NOMO-1 treated with dmso at 0.1 percent for 144 hours (cell line): ENCODE data around the gene CPE.

Experiments used
- DNase-seq: peaks from one replicate; lab custom pipeline; 2025; ENCODE audit not compliant: unreplicated experiment; lab: John Stamatoyannopoulos, UW

Gene CPE

DNA sequence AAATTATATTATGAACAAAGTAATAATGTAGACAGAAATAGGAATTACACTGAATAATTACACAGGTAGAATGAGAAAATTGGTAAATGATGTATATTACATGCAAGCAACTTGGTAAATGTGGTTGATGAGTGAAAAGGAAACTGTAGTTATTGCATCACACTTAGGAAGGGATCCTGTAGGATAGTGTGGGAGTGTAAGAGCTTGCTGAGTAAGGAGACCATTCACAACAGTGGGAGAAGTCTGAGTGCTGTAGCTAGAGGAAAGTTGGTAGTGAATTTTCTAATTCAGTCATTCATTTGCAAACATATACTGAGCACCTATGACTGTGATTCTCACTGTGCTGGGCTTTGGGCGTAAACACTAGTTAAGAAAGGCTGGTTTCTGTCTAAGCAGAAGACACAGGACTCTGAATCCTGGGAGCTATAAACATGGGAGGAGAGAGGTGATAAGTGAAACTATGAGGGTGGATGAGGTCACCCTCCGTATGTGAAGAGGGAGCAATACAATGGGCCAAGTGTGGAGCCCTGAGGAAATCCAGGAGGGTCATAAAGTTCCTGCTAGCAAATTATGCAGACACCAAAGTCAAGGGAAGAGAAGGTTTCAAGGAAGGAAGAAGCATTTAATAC, 14.2 kb upstream of the CPE start:
- DNase-seq, result no peak

DNA sequence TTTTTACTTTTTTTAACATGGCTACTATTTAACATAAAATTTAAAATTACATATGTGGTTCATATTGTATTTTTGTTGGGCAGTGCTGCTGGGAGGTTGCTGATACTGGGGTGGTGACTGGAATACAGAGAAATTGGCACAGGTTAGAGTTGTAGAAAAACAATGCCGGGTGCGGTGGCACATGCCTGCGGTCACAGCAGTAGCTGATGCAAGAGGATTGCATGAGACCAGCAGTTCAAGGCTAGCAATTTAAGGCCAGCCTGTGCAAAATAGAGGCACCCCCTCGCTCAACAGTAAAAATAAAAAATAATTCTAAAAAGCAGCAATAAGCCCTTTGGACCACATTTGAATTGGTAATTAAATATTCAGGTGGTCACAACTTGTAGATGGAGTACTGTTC, 11.8 kb upstream of the CPE start:
- DNase-seq, result no peak

DNA sequence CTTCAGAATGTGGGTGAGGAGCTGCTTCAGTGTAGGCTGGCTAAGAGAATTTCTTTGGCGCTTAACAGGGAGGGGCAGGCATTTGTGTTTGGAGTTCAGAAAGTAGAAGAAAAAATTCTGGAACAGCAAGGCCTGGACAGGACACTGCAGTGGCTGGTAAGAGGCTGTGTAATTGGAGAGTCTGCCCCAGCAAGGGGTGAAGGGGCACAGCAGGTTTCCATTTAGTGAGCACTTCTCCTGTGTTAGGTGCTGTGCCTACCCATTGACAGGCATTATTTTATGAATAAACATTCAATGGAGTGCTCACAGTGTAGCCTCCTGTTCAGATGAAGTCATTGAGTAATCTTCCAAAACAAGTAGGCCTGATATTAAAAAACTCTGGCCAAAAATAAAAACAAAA, 10.7 kb upstream of the CPE start:
- no peak for DNase-seq

DNA sequence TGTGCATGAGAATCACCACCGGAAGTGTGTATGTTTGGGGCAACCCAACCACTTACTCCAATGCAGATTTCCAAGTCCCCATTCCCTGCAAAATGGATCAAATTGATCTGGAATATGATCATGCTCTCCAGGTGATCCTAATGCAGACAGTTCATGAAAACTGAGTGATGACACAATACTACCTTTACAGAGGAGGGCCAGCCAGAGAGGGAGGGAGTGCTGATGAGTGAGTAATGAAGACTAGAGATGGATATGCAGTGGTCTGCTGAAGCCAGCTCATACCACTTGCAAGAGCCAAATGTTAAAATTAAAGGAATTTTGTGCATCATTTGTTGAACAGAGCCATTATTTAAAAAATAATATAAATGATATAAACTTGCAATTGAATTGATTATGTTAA, 10.2 kb upstream of the CPE start:
- DNase-seq, result no peak

DNA sequence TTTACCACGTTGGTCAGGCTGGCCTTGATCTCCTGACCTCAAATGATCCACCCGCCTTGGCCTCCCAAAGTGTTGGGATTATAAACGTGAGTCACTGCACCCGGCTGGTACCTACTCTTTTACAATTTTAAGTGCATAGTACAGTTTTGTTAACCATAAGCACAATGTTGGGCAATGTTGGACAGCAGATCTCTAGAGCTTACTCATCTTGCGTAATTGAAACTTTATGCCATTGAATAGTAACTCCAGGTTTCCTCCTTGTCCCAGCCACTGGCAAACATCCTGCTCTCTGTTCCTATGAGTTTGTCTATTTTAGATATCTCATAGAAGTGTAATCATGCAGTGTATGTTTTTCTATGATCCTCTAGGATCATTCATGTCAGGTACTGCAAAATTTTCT, 9.3 kb upstream of the CPE start:
- DNase-seq, result peak; percentile 24

DNA sequence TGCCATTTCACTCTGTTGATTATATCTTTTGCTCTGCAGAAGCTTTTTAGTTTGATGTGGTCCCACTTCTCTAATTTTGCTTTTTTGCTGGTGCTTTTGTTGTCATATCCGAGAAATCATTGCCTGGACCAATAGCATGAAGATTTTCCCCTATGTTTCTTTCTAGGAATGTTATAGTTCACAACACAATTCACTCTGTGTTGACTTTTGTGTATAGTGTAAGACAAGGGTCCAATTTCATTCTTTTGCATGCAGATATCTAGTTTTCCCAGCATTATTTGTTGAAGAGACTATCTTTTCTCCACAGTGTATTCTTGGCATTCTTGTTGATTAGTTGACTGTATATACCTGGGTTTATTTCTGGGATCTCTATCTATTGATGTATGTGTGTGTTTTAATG, 8.3 kb upstream of the CPE start:
- DNase-seq, result no peak

DNA sequence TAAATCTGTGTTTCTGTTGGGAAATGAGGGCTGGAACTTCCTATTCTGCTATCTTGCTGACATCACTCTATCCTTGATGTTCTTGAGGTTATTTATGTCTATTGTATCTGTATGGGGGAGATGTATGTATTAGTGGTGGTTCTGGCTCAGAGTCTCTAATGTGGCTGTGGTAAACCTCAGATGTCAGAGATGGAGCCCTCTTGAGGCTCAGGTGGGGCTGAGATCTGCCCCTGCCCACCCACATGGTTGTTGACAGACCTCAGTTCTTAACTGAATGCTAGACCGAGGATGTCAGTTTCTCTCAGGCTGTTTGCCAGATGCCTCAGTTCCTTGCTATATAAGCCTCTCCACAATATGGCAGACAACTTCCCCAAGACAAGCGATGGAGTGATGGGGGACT, 3.3 kb upstream of the CPE start:
- no peak for DNase-seq

DNA sequence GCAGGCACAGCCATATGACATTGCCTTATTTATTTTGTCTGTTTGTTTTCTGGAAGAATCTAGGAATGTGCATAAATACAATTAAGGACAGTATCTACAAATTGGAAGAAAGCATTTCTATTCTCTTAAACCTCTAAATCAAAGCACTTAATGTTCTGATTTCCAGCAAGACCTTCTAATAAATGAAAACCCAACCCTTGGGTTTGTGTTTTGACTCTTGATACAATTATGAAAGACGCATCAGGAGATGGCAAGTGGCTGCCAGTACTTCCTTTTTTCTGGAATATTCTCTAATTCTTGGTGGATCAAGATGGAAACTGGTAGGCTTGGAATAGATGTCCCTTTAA, 437 bp upstream of the CPE start:
- DNase-seq, result no peak

DNA sequence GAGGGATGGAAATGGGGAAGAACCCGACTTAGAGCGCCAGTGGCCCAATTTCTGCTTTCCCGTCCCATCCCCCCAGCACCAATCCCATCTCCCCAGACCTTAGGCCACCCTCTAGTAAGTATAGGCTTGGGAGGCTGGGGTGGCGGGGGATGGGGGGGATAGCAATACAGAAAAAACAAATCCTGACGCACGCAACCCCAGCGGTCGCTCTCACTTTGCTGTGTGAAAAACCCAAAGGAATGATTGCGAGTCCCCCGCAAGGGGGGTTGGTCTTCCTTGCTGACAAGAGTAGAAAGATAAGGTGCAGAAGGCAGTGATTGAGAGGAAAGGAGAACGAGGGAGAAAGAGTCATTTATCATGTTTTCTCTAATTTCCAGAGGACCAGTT, 863 bp downstream of the CPE start:
- no peak for DNase-seq

DNA sequence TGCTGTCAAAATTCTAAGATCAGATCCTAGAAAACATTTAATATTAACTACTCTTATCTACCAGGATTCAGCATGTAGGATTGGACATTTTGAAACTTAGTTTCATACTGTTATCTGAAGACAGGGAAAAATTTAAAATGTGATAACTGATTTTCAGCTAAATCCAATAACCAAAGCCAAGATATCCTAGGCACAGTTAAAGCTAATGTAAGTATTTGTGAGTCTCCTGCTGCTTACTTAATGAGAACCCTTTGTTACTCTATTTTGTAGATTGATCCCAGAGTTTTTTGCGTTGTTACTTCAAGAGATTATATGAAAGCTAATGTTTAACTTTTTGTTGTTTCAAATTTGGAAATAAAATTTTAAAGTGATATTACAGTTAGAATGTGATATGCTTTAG, 2.0 kb downstream of the CPE start:
- DNase-seq, result no peak

DNA sequence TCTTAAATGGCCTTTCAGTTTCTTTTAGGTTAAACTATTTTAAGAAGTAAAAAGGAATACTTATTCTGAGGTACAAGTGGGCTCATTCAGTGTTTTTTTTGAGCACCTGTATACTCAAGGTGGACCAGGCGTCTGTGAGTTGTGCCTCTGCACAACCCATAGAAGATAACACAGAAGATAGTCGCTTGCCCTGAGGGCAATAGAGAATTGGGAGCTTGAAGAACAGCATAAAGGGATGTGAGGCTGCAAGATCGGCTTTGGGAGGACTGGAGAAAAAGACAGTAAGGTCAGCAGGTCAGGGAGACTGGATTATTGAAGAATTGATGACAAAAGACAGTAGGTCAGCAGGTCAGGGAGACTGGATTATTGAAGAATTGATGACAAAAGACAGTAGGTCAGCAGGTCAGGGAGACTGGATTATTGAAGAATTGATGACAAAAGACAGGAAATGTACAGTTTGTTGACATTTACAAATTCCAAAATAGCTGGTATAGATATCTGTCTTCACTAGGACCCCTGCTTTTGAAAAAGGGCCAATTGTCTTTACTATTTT, 3.1 kb downstream of the CPE start:
- DNase-seq, result no peak

DNA sequence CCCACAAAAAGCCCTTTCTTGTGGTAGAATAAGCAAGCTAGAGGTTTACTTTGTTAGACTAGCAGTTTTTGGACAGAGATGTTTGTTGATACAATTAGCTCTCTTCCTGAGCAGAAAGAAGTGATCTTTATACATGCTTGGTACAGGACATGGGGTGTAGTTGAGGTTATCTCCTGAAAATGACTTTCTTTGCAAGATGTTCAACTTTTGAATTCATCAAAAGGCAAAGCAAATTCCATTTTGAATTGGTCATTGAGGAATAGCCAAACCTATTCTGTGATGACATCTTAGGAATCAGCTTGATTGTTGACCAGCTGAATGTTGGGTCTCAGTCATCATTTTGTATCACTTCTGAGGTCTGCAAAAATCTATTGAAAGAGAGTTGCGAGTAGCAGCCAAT, 3.8 kb downstream of the CPE start:
- DNase-seq, result no peak

DNA sequence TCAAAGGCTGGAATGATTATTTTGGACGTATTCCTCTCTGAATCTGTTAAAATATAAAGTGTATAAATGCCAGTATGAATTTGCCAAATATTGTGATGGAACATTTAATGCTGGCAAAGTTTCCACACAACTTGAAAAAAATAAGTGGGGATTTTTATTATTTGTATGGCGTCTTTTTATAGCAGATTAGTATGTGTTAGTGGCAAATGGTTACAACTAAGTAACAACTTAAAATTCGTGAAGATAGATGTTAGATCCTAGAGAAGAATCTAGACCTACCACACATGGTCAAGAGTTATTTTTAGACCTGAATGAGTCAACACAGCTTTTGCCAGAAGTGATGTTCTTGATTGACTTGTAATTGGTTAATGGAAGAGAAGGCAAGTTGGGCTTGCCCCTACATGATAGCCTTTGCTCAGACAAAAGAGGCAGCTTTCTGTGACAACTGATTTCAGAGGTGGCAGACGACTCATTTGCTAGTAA, 4.8 kb downstream of the CPE start:
- no peak for DNase-seq

DNA sequence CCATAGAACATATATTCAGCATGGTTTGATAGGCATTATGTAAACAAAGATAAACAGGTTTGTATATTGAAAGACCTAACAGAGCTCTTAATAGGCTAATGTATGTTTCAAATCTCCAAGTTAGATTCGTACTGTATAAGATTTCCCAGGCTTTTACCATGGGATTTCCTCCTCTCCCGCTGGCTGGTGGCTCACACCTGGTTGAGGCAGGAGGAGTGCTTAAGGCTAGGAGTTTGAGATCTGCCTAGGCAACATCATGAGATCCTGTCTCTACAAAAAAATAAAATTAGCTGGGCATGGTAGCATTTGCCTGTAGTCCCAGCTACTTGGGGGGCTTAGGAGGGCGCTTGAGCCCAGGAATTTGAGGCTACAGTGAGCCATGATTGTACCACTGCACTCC, 5.4 kb downstream of the CPE start:
- DNase-seq, result no peak

DNA sequence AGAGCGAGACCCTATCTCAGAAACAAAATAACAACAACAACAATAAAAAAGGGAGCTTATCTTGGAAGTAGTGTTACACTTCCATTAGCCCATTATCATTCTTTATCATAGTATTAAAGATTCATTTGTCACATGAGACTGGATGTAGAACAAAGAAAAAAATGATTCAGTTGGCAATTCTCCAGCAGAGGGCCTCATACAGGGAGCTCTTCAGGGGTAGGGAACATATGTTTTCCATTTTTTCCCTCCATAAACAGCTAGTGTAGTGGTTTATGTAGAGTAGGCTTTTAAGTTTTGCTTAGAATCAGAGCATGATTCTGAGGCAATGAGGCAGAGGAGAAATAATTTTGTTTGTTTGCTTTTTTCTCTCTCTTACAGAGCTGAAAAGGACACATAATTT, 5.8 kb downstream of the CPE start:
- no peak for DNase-seq

DNA sequence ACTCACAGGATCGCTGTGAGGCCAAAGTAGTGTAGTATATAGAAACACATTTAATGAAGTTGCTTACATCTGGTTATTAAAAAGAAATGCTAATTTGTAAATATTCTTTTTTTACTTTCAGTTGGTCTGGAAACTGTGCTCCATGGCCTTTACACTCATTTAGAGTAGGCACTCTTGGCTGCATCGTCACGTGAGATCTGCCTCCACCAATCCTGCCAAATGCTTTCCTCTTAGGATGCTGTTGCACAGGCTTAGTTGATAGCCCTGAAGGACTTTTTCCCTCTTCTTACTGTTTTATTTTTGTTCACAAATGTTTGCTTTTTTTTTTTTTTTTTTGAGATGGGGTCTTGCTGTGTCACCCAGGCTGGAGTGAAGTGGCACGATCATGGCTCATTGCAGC, 6.3 kb downstream of the CPE start:
- DNase-seq, result no peak

DNA sequence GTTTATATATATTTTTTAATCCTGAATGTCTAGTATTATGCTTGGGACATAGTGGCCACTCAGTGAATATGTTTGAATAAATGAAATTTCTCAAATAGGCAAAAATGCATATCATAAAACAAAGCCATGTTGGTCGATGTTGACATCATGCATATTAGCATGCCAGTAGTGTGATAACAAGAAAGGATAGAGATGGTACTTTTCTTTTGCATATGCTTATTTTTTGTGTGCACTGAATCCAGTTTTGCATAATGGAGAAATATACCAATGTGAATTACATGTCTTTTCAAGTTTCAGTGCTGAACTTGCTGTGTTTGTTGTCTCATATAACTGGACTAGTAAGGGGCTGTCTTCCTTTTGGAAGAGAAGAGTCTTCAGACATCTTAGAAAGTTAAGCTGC, 7.5 kb downstream of the CPE start:
- DNase-seq, result no peak

DNA sequence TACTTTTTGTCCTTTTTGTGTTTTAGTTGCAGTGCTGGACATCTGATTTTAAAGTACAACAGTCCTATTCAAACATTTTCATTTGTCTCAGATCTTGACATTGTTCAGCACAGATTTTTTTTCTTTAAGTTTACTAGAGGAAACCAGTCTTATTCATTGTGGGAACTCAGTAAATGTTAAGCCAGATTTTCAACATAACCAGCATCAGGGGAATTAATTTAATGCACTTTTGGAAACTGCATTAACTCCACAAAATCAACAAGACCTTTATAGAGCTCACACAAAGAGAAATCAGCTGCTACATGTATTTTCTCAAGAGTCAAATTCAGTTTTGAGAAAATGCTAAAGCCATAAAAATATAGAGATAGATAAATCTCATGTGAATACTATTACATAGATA, 9.9 kb downstream of the CPE start:
- DNase-seq, result no peak

DNA sequence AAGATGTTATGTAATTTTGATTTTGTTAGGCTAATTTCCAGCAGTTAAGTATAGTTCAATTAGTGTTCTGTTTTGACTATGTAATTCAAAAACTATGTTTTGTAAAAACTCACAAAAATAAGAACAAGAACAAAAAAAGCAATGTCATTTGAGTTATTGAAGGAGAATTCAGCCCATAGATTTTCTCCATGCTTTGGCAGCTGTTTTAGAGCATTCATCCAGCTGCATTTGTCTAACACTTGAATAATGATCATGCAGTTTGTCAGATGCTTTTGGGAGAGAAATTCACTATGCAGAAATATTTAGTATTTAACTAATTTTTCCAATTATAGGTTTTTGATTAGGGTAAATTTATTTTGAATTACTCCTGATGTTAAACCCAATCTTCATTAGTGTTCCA, 14.2 kb downstream of the CPE start:
- no peak for DNase-seq

DNA sequence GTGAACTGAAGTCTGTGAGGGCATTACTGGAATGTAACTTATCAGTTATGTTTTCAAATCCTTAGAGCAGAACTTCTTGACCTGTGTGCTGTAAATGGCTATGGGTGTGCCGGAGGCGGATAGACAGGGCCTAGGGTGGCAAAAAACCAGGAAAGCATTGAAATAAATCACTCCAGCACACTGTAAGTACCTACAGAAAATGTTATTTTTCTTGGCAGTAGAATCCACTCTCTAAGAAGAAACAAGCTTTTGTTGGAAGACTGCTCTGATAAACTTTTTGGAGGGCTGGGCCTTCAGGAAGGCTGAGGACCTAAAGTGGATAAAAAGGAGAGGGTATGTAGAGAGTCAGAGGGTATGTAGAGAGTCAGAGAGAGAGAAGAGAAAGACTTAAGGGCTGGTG, 14.9 kb downstream of the CPE start:
- no peak for DNase-seq

DNA sequence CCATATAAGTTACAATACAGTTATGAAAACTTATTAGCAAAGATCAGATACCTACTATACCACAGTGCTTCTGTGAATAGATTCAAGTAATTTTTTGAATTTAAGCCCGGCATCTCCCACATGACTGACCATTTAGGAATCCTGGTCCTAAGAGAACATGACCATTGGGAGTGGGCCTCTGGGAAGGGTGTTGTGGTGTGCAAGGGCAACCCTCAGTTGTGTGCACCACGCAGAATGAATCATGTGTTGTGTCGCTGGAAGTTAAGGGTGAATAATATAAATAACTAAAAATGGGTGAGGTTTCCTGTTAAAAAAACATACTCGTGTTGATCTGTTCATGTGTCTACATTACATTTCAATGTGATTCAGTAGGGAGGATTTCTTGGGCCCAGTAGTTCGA, 15.5 kb downstream of the CPE start:
- DNase-seq, result no peak

DNA sequence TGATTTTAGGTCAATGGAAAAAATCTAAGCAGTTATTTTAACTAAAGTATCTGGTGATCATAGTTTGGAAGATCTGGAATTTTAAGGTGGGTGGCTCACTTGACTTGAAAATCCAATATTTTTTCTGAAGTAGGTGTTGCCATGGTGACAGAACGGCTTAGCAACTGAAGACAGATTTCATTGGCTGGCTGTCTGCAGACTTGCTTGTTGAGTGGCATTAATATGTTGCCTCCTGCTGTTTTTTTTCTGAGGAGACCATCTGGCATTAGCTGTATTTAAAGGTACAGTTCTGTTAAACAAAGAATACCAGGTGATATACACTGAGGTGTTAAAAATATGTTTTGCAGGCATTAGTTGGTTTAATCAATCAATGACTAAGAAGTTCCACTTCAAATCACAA, 19.8 kb downstream of the CPE start:
- no peak for DNase-seq

DNA sequence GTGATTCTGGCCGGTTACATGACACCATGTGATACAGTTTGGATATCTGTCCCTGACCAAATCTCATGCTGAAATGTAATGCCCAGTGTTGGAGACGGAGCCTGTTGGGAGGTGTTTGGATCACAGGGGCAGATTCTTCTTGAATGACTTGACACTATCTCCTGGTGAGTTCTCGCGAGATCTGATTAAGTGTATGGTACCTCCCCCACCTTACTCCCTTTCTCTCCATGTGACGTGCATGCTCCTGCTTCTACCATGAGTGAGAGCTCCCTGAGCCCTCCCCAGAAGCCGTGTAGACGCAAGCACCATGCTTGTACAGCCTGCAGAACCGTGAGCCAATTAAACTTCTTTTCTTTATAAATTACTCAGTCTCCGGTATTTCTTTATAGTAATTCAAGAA, 23.6 kb downstream of the CPE start:
- DNase-seq, result no peak

DNA sequence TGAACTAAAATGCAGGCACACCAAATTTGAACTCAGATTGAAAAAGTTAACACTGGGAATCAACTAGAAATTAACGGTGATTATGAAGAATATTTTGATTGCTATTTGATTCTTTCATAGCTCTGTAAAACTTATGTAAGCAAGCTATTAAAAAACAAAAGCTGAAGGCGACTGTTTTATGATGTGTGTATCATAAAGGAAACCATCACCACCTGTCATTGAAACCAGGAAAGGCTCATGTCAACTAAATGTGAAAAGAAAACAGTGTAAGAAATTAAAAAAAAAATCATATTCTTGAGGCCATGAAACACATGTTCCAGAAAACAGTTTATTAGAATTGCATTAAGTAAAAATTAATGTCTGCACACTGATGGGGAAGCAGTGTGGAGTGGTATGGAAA, 24.2 kb downstream of the CPE start:
- DNase-seq, result no peak
